Panc1 (cell line): ENCODE data around the gene AUH.

Experiments
- CTCF ChIP-seq: fragments of 450-650 bp; IDR thresholded peaks from 2 replicates; pipeline ENCODE4 v1.5.1; 2017; ENCODE audit warnings: mild to moderate bottlenecking
- POLR2AphosphoS5 ChIP-seq: IDR thresholded peaks from 2 replicates; pipeline ENCODE4 v1.6.1; 2012; ENCODE audit warnings: mild to moderate bottlenecking, low read depth, low read length, moderate library complexity
- SIN3A ChIP-seq: IDR thresholded peaks from 2 replicates; pipeline ENCODE4 v1.6.1; 2012; ENCODE audit warnings: low read depth, mild to moderate bottlenecking, low read length, moderate library complexity, borderline replicate concordance; ENCODE audit not compliant: insufficient read depth
- TF ChIP-seq, protein P1 (sequence below), 2 experiments: IDR thresholded peaks; 2 replicates each; pipeline ENCODE4 v1.6.1; 2011 to 2012; ENCODE audit warnings: low read depth in 2 of 2, control low read depth in 1 of 2, low read length in 1 of 2, mild to moderate bottlenecking in 1 of 2, moderate library complexity in 1 of 2; ENCODE audit not compliant: insufficient read depth in 1 of 2

DNA sequence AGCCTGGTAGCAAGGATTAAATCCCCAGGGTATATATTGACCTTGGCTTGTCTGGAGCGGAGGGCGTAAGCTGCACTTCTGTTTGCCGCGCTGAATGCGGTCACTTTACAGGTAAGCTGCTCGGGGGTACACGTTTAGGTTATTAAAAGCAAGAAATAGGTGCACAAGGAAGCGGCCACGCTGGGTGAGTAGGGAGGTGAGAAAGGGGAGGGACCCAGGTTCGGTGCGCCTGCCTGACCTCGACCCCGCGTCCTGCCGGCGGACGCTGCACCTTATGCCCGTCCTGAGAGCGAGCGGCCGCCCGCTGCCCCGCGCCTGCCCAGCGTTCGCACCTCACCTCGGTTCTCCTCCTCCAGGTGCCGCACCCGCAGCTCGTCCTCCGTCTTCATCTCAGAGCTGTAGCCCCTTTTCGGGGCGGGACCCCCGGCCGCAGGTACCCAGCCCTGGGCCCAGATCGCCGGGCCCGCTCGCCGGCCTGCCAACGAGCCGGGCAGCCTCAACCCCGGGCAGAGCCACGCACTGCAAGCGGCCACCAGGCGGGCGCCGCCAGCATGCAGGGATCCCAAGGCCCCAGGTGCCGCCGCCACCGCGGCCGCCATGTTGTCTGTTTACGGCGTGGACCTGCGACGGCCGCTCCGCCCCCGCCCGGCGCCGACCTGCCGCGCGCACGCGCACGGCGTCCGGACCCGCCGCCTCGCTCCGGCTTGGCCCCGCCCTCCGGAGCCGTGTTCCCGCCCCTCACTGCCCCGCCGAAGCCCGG lies at the start of gene AUH:
- TF ChIP-seq SIN3A (0 out of 2 replicates have a peak, but pooled peaks have one; percentile 24), CTCF (no peak), POLR2AphosphoS5 (no peak)
- TF ChIP-seq, protein P1, sequence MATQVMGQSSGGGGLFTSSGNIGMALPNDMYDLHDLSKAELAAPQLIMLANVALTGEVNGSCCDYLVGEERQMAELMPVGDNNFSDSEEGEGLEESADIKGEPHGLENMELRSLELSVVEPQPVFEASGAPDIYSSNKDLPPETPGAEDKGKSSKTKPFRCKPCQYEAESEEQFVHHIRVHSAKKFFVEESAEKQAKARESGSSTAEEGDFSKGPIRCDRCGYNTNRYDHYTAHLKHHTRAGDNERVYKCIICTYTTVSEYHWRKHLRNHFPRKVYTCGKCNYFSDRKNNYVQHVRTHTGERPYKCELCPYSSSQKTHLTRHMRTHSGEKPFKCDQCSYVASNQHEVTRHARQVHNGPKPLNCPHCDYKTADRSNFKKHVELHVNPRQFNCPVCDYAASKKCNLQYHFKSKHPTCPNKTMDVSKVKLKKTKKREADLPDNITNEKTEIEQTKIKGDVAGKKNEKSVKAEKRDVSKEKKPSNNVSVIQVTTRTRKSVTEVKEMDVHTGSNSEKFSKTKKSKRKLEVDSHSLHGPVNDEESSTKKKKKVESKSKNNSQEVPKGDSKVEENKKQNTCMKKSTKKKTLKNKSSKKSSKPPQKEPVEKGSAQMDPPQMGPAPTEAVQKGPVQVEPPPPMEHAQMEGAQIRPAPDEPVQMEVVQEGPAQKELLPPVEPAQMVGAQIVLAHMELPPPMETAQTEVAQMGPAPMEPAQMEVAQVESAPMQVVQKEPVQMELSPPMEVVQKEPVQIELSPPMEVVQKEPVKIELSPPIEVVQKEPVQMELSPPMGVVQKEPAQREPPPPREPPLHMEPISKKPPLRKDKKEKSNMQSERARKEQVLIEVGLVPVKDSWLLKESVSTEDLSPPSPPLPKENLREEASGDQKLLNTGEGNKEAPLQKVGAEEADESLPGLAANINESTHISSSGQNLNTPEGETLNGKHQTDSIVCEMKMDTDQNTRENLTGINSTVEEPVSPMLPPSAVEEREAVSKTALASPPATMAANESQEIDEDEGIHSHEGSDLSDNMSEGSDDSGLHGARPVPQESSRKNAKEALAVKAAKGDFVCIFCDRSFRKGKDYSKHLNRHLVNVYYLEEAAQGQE (IDR thresholded peaks at IDR 0.05; ENCODE audit: insufficient read depth in 1 of 2, low read depth in 2 of 2, low read length in 1 of 2) = no peak
